VCaP (cell line): ENCODE data around the gene PHIP.

Source experiments
- H3K27ac ChIP-seq: fragments of 450-650 bp; 2 replicates; pipeline ENCODE4 v1.5.1; 2017
- CTCF ChIP-seq: fragments of 450-650 bp; conservative IDR thresholded peaks from 2 replicates; pipeline ENCODE4 v1.5.1; 2017; ENCODE audit warnings: mild to moderate bottlenecking, moderate library complexity

Gene PHIP

DNA sequence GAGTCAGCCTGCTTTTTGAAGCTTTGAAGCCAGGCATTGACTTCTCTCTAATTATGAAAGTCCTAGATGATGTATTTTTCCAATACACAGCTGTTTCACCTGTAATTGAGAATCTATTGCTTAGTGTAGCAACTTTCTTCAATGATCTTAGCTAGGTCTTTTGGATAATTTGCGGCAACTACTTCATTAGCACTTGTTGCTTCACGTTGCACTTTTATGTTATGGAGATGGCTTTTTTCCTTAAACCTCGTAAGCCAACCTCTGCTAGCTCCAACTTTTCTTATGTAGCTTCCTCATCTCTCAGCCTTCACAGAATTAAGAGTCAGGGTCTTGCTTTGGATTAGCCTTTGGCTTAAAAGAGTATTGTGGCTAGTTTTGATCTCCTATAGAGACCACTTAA, 44.8 kb downstream of the PHIP start:
- no peak overlapping the region for H3K27ac ChIP-seq
- TF ChIP-seq CTCF, result no peak

GRCh38 chr6:79031821-79032590, 46.0 kb downstream of the PHIP start:
- H3K27ac ChIP-seq, result no peak overlapping the region
- no peak for TF ChIP-seq CTCF

- TF ChIP-seq CTCF, result no peak
- H3K27ac ChIP-seq, result no peak overlapping the region
These were observed 47.5 kb downstream of the PHIP start for GRCh38 chr6:79030511-79030910.

DNA sequence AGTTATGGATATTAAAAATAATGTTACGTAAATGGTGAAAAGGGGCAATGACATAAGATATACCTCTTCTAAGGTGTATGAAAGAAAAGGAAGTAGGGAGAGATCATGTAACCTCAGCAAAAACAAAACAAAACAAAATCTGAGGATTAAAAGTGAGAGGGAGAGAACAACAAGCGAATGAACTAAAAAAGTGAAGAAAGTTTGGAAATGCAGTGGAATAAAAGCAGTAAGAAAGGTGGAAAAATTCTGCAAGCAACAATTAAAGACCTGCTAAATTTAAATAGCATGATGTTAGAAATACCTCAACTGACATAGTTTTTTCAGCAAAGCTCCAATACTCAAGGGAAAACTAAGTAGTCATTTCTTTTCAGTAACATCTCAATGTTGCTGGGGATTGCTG, 48.0 kb downstream of the PHIP start:
- H3K27ac ChIP-seq, result no peak overlapping the region
- no peak for TF ChIP-seq CTCF

DNA sequence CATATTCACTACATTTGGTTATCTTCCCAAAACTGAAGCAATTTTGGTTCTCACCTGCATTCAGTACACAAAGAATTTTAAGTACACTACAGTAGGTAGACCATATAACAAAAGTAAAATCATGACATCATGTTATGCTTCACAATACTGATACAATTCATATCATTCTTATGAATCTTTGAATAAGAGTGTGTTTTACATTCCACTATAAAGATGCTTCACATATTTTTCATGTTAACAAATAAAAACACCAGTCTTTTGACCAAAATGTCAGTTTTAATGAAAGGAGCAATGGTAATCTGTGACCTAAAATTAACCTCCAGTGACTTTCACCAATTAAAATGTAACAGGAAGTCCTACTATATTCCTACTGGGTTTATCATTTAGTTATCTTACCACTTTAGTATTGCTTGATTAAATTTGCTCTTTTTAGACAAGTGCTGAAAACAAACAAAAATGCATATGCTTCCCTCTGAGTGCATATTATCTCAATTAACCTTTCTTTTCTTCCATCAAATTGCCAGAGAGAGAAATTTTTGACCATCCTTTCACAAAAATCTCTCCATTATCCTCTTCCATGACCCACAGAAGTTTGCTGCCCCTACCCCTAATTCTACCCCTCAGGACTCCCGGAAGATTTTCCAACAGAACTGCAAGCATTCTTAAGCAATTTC, 49.3 kb downstream of the PHIP start:
- TF ChIP-seq CTCF, result no peak
- H3K27ac ChIP-seq, result no peak overlapping the region

DNA sequence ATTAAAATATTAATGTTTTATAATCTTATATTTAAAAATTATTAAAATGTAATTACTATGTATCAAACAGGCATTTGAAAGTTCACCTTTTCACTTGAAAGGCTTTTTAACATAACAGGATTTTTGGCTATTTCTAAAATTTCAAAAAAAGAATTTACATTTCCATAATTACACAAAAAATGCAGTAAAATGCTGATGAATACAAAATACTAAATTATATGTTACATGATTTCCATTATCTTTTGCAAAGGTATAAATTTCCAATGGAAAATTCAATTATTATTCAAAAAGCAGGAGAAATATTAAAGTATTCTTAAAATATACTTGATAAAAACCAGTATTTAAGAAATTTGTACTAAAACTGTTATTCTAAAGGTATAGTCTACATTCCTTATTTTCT, 66.1 kb downstream of the PHIP start:
- H3K27ac ChIP-seq, result no peak overlapping the region
- TF ChIP-seq CTCF, result no peak

- no peak for TF ChIP-seq CTCF
- H3K27ac ChIP-seq, result no peak overlapping the region
These were observed 67.6 kb downstream of the PHIP start for GRCh38 chr6:79010422-79010821.
